ENCODE data around the gene ALPK3. TPM values are rescaled to one million over a fixed set of nuclear protein-coding genes. Genes with fewer than 3 reads are reported as not detected.
A peak's percentile ranks its signal among the peaks of the same experiment; 100 is the strongest.

The ALPK3 gene
- total RNA-seq, 4 donors from 2014 or later: 131 to 406 (median 305) TPM

- no peaks in the 10 kb centered on the region for H3K9me3 ChIP-seq
- DNase-seq (no peak), ATAC-seq (no peak)
- TF ChIP-seq, protein P1, sequence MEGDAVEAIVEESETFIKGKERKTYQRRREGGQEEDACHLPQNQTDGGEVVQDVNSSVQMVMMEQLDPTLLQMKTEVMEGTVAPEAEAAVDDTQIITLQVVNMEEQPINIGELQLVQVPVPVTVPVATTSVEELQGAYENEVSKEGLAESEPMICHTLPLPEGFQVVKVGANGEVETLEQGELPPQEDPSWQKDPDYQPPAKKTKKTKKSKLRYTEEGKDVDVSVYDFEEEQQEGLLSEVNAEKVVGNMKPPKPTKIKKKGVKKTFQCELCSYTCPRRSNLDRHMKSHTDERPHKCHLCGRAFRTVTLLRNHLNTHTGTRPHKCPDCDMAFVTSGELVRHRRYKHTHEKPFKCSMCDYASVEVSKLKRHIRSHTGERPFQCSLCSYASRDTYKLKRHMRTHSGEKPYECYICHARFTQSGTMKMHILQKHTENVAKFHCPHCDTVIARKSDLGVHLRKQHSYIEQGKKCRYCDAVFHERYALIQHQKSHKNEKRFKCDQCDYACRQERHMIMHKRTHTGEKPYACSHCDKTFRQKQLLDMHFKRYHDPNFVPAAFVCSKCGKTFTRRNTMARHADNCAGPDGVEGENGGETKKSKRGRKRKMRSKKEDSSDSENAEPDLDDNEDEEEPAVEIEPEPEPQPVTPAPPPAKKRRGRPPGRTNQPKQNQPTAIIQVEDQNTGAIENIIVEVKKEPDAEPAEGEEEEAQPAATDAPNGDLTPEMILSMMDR (IDR thresholded peaks at IDR 0.05 in 4 of 5, conservative IDR thresholded peaks at IDR 0.05 in 1 of 5): no peak
- in situ Hi-C loops (cut with MboI; ENCODE audit: low sequenced_read_pairs in 4 of 4) (loop anchor here in 1 of 4 donors (5.0 kb wide), 1 partner anchor 48 kb away; no protein-coding TSS in a partner anchor), intact Hi-C loops (cut with DNase I; ENCODE audit: low total_unique reads) (loop anchor here (2.0 kb wide), 1 partner anchor 13 kb away; no protein-coding TSS in a partner anchor)
- peak overlapping the region; percentile 94 to 99 (median 96) for H3K27ac ChIP-seq
- peak overlapping the region in 1 of 4 donors; percentile 20 for H3K4me3 ChIP-seq
- H3K4me1 ChIP-seq: peaks cover 97 to 98% of the 10 kb centered on the region in 2 donors
- H3K27me3 ChIP-seq: no peaks in the 10 kb centered on the region
- H3K36me3 ChIP-seq: peaks cover 0 to 19% of the 10 kb centered on the region in 2 donors
These were observed 12.3 kb downstream of the ALPK3 start for GRCh38 chr15:84829428-84829827.

GRCh38 chr15:84830036-84830435, 12.9 kb downstream of the ALPK3 start:
- H3K4me3 ChIP-seq: peak overlapping the region in 1 of 4 donors; percentile 5
- in situ Hi-C loops (cut with MboI; ENCODE audit: low sequenced_read_pairs in 4 of 4): no loop called here
- H3K4me1 ChIP-seq: peaks cover 96 to 97% of the 10 kb centered on the region in 2 donors
- no peaks in the 10 kb centered on the region for H3K27me3 ChIP-seq
- intact Hi-C loops (cut with DNase I; ENCODE audit: low total_unique reads): loop anchor here (10.0 kb wide), 1 partner anchor 755 kb away; no protein-coding TSS in a partner anchor
- no peak for TF ChIP-seq POLR2A (IDR thresholded peaks at IDR 0.05)
- TF ChIP-seq, protein P1 (IDR thresholded peaks at IDR 0.05 in 4 of 5, conservative IDR thresholded peaks at IDR 0.05 in 1 of 5): no peak
- H3K27ac ChIP-seq: peak overlapping the region; percentile 94 to 99 (median 96)
- no peak for ATAC-seq
- H3K36me3 ChIP-seq: peaks cover 0 to 15% of the 10 kb centered on the region in 2 donors
- H3K9me3 ChIP-seq: no peaks in the 10 kb centered on the region
- DNase-seq: no peak

- intact Hi-C loops (cut with DNase I; ENCODE audit: low total_unique reads): loop anchor here (1.0 to 10.0 kb wide), 2 partner anchors 8 to 754 kb away; no protein-coding TSS in a partner anchor
- peak overlapping the region in 1 of 4 donors; percentile 22 for H3K4me3 ChIP-seq
- no peaks in the 10 kb centered on the region for H3K27me3 ChIP-seq
- H3K9me3 ChIP-seq: no peaks in the 10 kb centered on the region
- H3K27ac ChIP-seq: peak overlapping the region; percentile 94 to 99 (median 96)
- DNase-seq: no peak
- peaks cover 92 to 97% of the 10 kb centered on the region in 2 donors for H3K4me1 ChIP-seq
- peaks cover 0 to 15% of the 10 kb centered on the region in 2 donors for H3K36me3 ChIP-seq
- ATAC-seq: peak; percentile 18 to 29
- in situ Hi-C loops (cut with MboI; ENCODE audit: low sequenced_read_pairs in 4 of 4): no loop called here
- TF ChIP-seq, protein P1 (IDR thresholded peaks at IDR 0.05 in 4 of 5, conservative IDR thresholded peaks at IDR 0.05 in 1 of 5): no peak
- TF ChIP-seq POLR2A (IDR thresholded peaks at IDR 0.05): peak in 1 of 2 donors; percentile 53
These were observed 13.9 kb downstream of the ALPK3 start for GRCh38 chr15:84831028-84831427.

DNA sequence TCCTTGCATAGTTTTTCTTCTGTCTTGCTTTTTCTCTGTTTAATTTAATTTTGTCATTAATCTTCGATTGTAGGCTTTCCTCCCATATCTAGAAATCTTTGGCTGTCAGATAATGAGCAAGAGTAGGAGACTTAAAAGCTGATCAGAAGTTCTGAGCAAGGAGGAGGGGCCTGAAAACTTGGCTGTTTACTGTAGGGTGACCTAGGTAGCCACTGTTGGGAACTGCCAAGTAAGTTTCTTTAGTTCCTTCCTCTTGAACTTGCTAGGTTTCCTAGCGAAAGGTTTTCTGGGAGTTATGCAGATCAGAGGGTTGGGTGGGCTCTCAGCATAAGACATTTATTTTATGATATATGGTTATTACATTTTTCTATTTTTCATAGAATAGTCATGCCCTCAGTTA, 14.5 kb downstream of the ALPK3 start:
- H3K9me3 ChIP-seq: no peaks in the 10 kb centered on the region
- ATAC-seq (no peak), DNase-seq (no peak)
- H3K4me3 ChIP-seq: peak overlapping the region in 1 of 4 donors; percentile 22
- H3K36me3 ChIP-seq: peaks cover 0 to 15% of the 10 kb centered on the region in 2 donors
- in situ Hi-C loops (cut with MboI; ENCODE audit: low sequenced_read_pairs in 4 of 4): no loop called here
- peak overlapping the region; percentile 94 to 99 (median 96) for H3K27ac ChIP-seq
- TF ChIP-seq, protein P1 (IDR thresholded peaks at IDR 0.05 in 4 of 5, conservative IDR thresholded peaks at IDR 0.05 in 1 of 5): no peak
- no peak for TF ChIP-seq POLR2A (IDR thresholded peaks at IDR 0.05)
- intact Hi-C loops (cut with DNase I; ENCODE audit: low total_unique reads): loop anchor here (1.0 to 10.0 kb wide), 2 partner anchors 8 to 753 kb away; no protein-coding TSS in a partner anchor
- H3K4me1 ChIP-seq: peaks cover 92 to 97% of the 10 kb centered on the region in 2 donors
- H3K27me3 ChIP-seq: no peaks in the 10 kb centered on the region
